Activated naive CD4-positive, alpha-beta T cell treated with anti-CD3 and anti-CD28 coated beads, Interleukin-2, amount 10 ng/mL, durations not matched to agents 7 days and 5 days (primary cell): ENCODE measurements around the gene SDF4.
"Not testable (repeated sequence)": the region's sequence is repeated elsewhere in the genome, so short reads cannot be mapped to it uniquely, and the experiment has no call there.

Source experiments
- CTCF ChIA-PET: fragments of 350-600 bp; sonication (Branson Sonifier 250); formaldehyde crosslinking; loops from one replicate; lab custom pipeline; 2021; ENCODE audit warnings: antibody characterized with exemption; lab: Charles Lee
- DNase-seq: peaks from one replicate; pipeline ENCODE4 v3.0.0-alpha.2; 2020
- H3K27ac Mint-ChIP-seq: one replicate; pipeline ENCODE4 v1.8.0; 2021; ENCODE audit warnings: mild to moderate bottlenecking, moderate library complexity, mixed read lengths
- H3K27me3 Mint-ChIP-seq: one replicate; pipeline ENCODE4 v1.8.0; 2021; ENCODE audit warnings: mild to moderate bottlenecking, mixed read lengths
- H3K36me3 Mint-ChIP-seq: one replicate; pipeline ENCODE4 v1.8.0; 2021; ENCODE audit warnings: mixed read lengths
- H3K4me1 Mint-ChIP-seq: one replicate; pipeline ENCODE4 v1.8.0; 2021; ENCODE audit warnings: mixed read lengths
- H3K4me3 Mint-ChIP-seq: one replicate; pipeline ENCODE4 v1.8.0; 2021; ENCODE audit warnings: mild to moderate bottlenecking, moderate library complexity, mixed read lengths
- H3K9me3 Mint-ChIP-seq: one replicate; pipeline ENCODE4 v1.8.0; 2021; ENCODE audit warnings: mixed read lengths

Gene SDF4

DNA sequence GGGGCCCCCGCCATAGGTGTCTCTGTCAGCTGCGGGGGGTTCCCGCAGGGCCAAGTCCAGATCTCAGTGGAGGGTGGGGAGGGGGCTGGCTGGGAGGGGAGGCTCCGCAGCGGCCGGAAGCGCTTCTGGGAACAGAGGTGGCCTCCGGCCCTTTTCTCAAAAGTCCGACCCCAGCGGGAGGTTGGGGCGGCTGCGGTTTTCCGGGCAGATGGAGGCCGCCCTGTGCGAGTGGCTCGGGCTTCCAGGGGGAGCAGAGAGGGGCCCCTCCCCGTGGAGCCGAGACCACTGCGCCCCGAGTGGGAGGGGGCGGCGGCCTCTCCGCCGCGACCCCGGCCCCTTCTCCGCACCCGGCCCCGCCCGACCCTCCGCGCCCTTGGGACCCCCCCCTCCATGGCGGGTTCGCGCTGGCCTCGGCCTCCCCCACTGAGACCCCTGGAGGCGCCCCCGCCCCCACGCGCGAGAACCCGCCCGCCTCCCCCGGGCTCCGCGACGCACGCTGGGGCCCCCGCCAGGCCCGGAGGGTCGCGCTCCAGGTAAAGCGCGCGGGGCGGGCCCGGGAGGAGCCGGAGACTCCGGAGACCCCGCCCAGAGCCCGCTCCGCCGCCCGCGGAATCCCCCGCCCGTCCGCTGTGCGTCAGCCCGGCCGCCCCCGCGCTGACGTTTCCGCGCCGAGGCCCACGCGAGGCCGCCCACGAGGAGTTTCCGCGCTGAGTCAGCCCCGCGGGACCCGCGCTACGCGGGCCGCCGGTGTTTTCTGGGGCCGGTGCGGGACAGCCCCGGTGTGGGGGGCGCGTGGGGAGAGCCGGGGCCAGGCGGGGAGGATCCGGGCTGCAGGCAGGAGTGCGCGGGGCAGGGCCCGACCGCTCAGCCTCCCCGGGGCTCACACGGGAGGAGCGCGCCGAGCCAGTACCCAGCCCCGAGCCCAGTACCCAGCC lies 30.7 kb downstream of the SDF4 start:
- Mint-ChIP-seq H3K4me1 (peaks cover 11% of the 10 kb centered on the region), H3K27ac (no peak overlapping the region), H3K4me3 (peak overlapping the region; percentile 40), H3K36me3 (no peaks in the 10 kb centered on the region), H3K9me3 (no peaks in the 10 kb centered on the region), H3K27me3 (peaks cover 50% of the 10 kb centered on the region)
- DNase-seq, result peak; percentile 83
- CTCF ChIA-PET, result no interaction called here

DNA sequence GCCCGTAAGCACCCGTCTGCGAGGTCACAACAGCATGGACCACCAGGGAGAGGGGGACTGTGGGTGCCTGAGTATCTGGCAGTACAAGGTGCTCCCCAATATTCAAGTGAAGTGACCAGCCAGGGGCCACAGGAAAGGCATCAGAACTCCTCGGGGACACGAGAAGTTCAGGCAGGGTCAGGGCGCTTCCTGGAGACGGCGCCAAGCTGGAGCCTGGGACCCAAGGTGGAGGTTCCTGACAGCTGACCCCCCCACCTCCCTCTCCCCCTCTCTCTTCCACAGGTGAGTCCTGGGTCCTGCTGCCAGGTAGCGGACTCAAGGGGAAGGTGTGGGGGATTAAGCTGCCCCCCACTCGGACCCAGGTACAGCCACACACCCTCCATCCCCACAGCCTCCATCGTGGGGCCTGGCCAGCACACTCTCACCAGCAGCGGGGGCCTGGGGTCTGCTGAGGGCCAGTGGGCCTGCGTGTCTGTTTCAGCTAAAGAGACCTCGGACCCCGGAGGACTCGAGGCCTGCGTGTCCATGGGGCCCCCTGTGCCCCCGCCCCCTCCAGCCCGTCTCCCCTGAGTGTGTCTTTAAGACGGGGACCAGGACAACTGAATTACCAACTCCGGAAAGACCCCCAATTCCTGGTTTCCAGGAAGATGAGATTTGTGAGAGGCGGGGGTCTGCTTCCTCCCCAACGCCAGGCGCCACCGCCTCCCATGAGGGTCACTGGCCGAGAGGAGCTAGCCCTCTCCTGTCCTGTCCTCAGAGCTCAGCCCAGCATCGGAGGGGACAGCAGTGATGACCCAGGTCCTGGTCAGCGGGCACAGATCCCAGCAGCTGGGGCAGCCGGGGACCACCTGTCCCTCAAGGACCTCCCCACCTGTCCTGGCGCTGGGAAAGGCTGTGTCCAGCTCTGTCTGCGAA lies 31.6 kb downstream of the SDF4 start:
- CTCF ChIA-PET, result no interaction called here
- Mint-ChIP-seq H3K4me3 (peak overlapping the region; percentile 40), H3K9me3 (peaks cover under 1% of the 10 kb centered on the region), H3K36me3 (no peaks in the 10 kb centered on the region), H3K27me3 (peaks cover 48% of the 10 kb centered on the region), H3K27ac (peak overlapping the region; percentile 28), H3K4me1 (peaks cover 11% of the 10 kb centered on the region)
- DNase-seq, result peak; percentile 19

DNA sequence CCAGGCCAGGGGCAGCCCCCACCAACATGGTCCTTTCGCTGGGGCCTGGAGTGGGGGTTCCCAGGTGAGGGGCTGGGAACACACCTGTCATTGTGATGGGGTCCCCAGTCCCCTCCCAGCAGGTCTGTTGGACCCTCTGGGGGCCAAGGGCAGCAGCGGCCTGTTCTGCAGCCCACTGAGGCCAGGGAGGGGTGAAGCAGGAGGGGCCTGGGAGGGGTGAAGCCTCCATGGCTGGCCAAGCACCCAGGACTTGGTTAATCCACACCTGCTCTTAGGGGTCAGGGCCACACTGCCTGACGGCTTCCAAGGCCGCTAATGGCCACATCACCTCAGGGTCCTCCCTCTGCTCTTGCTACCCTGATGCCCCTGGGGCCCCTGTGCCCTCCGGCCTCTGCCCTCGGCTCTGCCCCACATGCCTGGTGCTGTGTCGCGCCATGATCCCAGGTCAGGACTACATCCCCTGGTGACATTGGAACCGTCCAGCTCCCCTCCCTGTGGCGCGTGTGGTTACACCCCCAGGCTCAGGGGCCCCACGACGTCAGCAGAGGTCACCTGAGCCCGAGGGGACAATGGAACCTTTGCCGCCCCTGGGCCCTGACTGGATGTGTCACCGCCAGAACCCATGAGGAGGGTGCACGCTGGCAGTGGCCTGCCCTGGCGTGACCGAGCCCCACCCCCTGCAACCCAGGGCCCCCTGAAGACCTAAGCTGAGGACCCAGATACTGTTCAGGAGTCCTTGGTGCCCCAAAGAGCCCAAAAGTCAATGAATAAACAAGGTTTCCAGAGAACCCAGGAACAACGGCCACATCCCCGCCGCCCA lies 32.5 kb downstream of the SDF4 start:
- CTCF ChIA-PET, result no interaction called here
- H3K27me3 Mint-ChIP-seq, result peaks cover 47% of the 10 kb centered on the region
- H3K4me1 Mint-ChIP-seq, result peaks cover 11% of the 10 kb centered on the region
- H3K9me3 Mint-ChIP-seq, result peaks cover 9% of the 10 kb centered on the region
- DNase-seq, result peak; percentile 20
- no peaks in the 10 kb centered on the region for H3K36me3 Mint-ChIP-seq
- H3K27ac Mint-ChIP-seq, result peak overlapping the region; percentile 28
- peak overlapping the region; percentile 23 for H3K4me3 Mint-ChIP-seq

DNA sequence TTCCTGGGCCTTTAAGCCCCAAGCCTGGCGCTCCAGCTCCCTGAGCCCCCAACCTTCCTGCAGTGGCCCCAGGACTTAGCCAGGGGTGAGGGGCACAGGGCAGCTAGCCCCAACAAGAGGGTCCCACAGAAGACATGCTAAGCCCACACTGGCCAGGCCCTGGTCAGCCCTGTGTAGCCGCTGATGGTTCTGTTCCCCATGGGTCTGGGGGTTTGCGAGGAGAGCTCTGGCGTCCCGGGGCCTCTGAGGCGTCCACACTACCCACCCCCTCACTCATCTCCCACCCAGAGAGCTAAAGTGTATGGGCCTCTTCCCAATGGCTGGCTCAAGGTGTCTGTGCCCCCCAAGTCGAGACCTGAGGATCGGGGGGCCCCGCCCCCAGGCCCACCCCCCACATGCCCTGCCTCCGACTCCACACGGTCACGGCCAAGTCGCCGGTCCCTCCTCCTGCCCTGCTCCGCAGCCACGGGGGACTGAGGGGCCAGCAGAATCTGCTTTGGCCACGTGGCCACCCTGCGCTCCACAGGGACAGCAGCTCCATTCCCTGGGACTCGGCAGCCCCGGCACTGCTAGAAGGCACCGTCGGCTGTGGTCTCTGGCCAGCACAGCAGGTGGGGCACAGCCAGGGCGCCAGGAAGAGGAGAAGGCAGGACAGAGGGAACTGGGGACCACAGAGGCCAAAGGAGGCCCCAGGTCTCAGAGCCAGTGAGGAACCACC lies 33.2 kb downstream of the SDF4 start:
- H3K9me3 Mint-ChIP-seq, result peaks cover 12% of the 10 kb centered on the region
- H3K27me3 Mint-ChIP-seq, result peaks cover 39% of the 10 kb centered on the region
- H3K4me3 Mint-ChIP-seq, result no peak overlapping the region
- no peaks in the 10 kb centered on the region for H3K36me3 Mint-ChIP-seq
- H3K4me1 Mint-ChIP-seq, result peaks cover 11% of the 10 kb centered on the region
- no peak overlapping the region for H3K27ac Mint-ChIP-seq
- CTCF ChIA-PET, result no interaction called here
- peak; percentile 19 for DNase-seq

DNA sequence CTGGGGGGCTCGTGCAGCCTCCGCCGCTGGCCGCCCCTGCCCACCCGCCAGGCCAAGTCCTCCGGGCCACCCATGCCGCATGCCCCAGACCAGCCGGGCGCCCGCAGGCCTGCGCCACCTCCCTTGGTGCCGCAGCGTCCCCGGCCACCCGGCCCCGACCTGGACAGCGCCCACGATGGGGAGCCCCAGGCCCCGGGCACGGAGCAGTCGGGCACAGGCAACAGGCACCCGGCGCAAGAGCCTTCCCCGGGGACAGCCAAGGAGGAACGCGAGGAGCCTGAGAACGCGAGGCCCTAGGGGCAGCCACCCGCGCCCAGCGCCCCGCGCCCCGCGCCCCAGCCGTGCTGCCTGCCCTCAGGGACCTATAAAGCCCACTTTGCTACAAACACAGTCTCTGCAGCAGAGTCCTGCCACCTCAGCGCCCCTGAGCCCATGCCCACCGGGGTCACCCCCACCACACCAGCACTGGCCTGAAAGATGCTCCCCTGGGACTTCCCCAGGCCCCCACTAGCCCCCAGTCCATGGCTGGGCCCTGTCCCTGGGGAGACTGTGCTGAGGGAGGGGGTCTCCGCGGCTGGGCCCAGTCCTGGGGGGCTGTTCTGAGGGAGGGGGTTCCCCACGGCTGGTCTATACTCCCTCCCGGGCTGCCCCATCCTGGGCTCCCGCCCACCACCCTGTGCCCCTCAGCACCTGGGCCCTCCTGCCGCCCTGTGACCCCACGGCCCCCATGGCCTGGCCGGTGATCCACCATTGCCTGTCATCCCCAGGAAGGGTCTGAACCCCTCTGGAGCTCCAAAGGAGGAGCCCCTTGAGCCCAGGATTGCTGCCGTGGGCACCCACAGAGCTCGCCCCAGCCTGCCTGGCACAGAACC lies 34.0 kb downstream of the SDF4 start:
- CTCF ChIA-PET, result no interaction called here
- DNase-seq, result peak; percentile 20
- H3K27ac Mint-ChIP-seq, result no peak overlapping the region

DNA sequence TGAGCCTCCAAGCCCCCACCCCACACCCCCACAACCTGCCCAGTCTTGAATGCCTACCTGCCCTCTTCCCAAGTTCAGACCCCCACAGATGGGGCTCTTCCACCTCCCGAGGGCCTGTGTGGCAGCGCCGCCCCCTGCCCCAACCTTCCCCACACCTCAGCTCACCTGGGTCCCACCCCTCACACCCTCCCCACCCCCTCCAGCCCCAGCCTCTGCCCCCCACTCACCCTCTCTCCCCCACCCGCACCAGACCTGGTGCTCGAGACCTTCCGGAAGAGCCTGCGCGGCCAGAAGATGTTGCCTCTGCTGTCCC lies 34.7 kb downstream of the SDF4 start:
- H3K27ac Mint-ChIP-seq, result no peak overlapping the region
- CTCF ChIA-PET, result no interaction called here

More for the DNA sequence above, 34.0 kb downstream of the SDF4 start:
- peaks cover 12% of the 10 kb centered on the region for H3K9me3 Mint-ChIP-seq
- H3K4me1 Mint-ChIP-seq, result peaks cover 11% of the 10 kb centered on the region
- no peaks in the 10 kb centered on the region for H3K36me3 Mint-ChIP-seq
- H3K4me3 Mint-ChIP-seq, result no peak overlapping the region
- H3K27me3 Mint-ChIP-seq, result peaks cover 36% of the 10 kb centered on the region

DNA sequence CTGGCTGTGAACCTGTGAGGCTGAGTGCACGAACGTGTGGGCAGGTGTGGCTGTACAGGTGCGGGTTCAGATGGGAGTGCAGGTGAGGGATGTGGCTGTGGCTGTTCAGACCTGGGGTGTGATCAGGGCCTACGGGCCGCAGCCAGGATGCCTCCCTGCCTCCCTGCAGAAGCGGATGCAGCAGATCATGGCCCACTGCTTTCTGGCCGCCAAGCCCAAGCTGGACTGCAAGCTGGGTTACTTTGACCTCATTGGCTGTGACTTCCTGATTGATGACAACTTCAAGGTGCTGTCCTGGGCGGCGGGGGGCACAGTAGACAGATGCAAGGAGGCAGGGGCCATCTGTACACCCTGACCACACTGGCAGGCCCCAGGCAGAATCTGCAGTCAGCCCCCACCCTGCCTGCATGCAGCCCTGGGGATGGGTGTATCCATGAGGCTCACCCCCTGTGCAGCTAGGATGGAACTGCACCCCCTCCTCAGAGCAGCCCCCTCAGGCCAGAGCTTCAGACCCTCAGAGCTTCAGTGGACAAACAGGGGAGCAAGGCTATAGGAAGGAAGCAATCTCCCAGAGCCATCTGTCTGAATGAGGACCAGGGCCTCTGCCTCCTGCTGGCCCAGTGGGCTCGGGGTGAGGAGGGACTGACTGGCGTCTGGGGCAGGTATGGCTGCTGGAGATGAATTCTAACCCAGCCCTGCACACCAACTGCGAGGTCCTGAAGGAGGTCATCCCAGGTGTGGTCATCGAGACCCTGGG lies 35.2 kb downstream of the SDF4 start:
- H3K4me3 Mint-ChIP-seq, result no peak overlapping the region
- CTCF ChIA-PET, result no interaction called here
- H3K27me3 Mint-ChIP-seq, result peaks cover 39% of the 10 kb centered on the region
- H3K36me3 Mint-ChIP-seq, result no peaks in the 10 kb centered on the region
- peak; percentile 20 for DNase-seq
- no peak overlapping the region for H3K27ac Mint-ChIP-seq
- H3K4me1 Mint-ChIP-seq, result peaks cover 11% of the 10 kb centered on the region
- peaks cover 16% of the 10 kb centered on the region for H3K9me3 Mint-ChIP-seq

More for the DNA sequence above, 34.7 kb downstream of the SDF4 start:
- DNase-seq, result no peak
- Mint-ChIP-seq H3K27me3 (peaks cover 36% of the 10 kb centered on the region), H3K36me3 (no peaks in the 10 kb centered on the region), H3K9me3 (peaks cover 12% of the 10 kb centered on the region), H3K4me1 (peaks cover 11% of the 10 kb centered on the region), H3K4me3 (no peak overlapping the region)

DNA sequence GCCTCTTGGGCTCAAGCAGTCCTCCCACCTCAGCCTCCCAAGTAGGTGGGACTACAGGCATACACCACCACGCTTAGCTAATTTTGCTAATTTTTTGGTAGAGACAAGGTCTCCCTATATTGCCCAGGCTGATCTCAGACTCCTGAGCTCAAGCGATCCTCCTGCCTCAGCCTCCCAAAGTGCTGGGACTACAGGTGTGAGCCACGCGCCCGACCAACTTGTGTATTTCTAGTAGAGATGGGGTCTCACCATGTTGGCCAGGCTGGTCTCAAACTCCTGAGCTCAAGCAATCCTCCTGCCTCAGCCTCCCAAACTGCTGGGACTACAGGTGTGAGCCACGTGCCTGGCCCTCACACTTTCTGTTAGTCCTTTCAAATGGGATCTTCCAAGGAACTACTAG lies 36.1 kb downstream of the SDF4 start:
- CTCF ChIA-PET, H3K4me3 Mint-ChIP-seq, H3K27ac Mint-ChIP-seq, H3K36me3 Mint-ChIP-seq, DNase-seq: not testable (repeated sequence)
- Mint-ChIP-seq H3K4me1 (peaks cover 11% of the 10 kb centered on the region), H3K27me3 (peaks cover 42% of the 10 kb centered on the region), H3K9me3 (peaks cover 16% of the 10 kb centered on the region)

DNA sequence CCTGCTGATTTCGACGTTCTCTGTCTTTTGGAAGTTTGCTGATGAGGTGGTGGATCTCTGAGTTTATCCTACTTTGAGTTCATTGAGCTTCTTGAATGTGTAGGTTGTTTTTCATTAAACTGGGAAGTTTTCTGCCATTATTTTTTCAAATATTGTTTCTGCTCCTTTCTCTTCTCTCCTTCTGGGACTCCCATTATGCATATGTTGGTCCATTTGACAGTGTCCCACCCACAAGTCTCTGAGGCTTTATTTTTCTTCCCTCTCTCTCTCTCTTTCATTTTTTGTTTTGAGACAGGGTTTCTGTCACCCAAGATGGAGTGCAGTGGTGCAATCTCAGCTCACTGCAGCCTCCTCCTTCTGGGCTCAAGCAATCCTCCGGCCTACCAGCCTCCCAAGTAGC lies 37.1 kb downstream of the SDF4 start:
- no peak overlapping the region for H3K4me3 Mint-ChIP-seq
- DNase-seq, result no peak
- H3K27me3 Mint-ChIP-seq, result peaks cover 36% of the 10 kb centered on the region
- no peak overlapping the region for H3K27ac Mint-ChIP-seq
- peaks cover 16% of the 10 kb centered on the region for H3K9me3 Mint-ChIP-seq
- peaks cover 2% of the 10 kb centered on the region for H3K4me1 Mint-ChIP-seq
- CTCF ChIA-PET, result interaction anchor here (1.1 kb wide), 1 partner anchor 72 kb away, joined by 3 read pairs; no protein-coding TSS in a partner anchor
- H3K36me3 Mint-ChIP-seq, result no peaks in the 10 kb centered on the region

DNA sequence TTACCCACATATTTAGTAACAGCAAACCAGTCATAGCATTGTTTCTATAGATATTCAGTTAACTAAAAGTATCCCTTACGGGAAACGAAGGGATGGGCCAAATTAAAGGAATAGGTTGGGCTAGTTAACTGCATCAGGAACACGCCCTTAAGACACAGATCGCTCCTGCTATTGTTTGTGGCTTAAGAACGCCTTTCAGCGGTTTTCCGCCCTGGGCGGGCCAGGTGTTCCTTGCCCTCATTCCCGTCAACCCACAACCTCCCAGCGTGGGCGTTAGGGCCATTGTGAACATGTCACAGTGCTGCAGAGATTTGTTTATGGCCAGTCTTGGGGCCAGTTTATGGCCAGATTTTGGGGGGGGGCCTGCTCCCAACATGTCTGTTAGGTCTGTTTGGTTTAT lies 40.1 kb downstream of the SDF4 start:
- H3K36me3 Mint-ChIP-seq, result no peaks in the 10 kb centered on the region
- peaks cover 16% of the 10 kb centered on the region for H3K9me3 Mint-ChIP-seq
- H3K4me1 Mint-ChIP-seq, result no peaks in the 10 kb centered on the region
- no peak overlapping the region for H3K27ac Mint-ChIP-seq
- CTCF ChIA-PET, result no interaction called here
- no peak for DNase-seq
- peaks cover 37% of the 10 kb centered on the region for H3K27me3 Mint-ChIP-seq
- H3K4me3 Mint-ChIP-seq, result no peak overlapping the region

DNA sequence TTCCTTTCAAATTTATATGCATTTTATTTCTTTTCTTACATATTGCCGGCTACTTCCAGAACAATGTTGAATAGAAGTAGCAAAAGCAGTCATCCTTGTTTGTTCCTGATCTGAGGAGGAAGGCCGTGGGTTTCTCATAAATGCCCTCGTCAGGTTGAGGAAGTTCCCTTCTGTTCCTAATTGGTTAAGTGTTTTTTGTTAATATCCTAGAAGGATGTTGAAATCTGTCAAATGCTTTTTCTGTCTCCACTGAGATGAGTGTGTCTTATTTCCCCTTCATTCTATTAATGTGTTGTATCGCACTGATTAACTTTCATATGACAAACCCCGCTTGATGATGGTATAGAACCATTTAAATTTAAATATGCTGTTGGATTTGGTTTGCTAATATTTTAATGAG lies 42.7 kb downstream of the SDF4 start:
- H3K4me3 Mint-ChIP-seq, result no peak overlapping the region
- H3K4me1 Mint-ChIP-seq, result no peaks in the 10 kb centered on the region
- peaks cover 5% of the 10 kb centered on the region for H3K9me3 Mint-ChIP-seq
- no peaks in the 10 kb centered on the region for H3K36me3 Mint-ChIP-seq
- CTCF ChIA-PET, result no interaction called here
- no peak for DNase-seq
- H3K27ac Mint-ChIP-seq, result no peak overlapping the region
- H3K27me3 Mint-ChIP-seq, result peaks cover 33% of the 10 kb centered on the region

DNA sequence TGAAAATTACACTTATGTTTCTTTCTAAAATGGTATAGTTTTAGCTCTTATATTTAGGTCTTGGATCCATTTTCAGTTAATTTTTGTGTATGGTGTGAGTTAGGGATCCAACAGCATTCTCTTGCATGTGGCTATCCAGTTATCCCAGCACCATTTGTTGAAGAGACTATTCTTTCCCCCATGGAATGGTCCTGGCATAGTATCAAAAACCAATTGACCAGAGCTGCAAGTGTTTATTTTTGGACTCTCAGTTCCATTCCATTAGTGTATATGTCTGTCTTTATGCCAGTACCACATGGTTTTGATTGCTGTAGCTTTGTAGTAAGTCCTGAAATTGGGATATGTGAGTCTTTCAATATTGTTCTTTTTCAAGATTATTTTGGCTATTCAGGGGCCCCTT lies 43.9 kb downstream of the SDF4 start:
- Mint-ChIP-seq H3K4me1 (peaks cover 2% of the 10 kb centered on the region), H3K4me3 (no peak overlapping the region), H3K27me3 (peaks cover 42% of the 10 kb centered on the region), H3K27ac (no peak overlapping the region), H3K9me3 (peaks cover 4% of the 10 kb centered on the region), H3K36me3 (no peaks in the 10 kb centered on the region)
- DNase-seq, result no peak
- CTCF ChIA-PET, result interaction anchor here (0.6 to 1.6 kb wide), 2 partner anchors 43 to 65 kb away, joined by 4 to 5 read pairs; no protein-coding TSS in a partner anchor
